HG03558 (cell line): ENCODE data around the gene PLEKHH2.
"Not testable (repeated sequence)": the region's sequence is repeated elsewhere in the genome, so short reads cannot be mapped to it uniquely, and the experiment has no call there.

ENCODE experiments used
- ATAC-seq: cut with Tn5 transposase; IDR thresholded peaks from one replicate; pipeline ENCODE4 v1.9.1; 2021; ENCODE audit warnings: moderate number of reproducible peaks; ENCODE audit not compliant: unreplicated experiment; ENCODE audit errors: extremely low read depth

Gene PLEKHH2

DNA sequence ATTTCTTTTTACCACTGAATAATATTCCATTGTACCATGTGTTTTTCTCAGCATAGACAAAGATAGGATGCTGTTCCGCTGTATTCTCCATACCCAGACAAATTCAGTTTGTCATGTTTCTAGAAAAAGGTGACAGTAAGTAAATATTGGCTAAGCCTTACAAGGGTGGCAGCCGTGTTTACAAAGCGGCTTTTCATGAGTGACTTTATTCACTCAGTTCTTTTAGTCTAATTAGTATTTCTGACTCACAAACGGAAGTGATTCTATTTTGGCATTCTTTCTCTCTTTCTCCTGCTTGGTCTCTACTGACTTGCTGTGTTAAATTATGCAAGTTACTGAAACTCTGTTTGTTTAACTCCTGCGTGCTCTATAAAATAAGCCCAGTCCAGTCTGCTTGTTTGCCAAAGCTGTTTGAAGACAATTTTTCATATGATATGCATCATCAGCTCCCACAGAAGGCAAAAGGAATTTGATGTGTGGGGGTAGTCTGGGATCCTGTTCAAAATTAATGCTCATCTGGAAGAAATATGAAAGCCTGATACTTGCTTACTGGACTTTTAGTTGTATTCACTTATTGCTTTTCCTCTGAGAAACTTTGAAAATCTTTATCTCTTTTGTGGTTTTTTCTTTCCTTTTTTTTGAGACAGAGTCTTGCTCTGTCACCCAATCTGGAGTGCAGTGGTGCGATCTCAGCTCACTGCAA lies 2.3 kb upstream of the PLEKHH2 start:
- ATAC-seq, result no peak

DNA sequence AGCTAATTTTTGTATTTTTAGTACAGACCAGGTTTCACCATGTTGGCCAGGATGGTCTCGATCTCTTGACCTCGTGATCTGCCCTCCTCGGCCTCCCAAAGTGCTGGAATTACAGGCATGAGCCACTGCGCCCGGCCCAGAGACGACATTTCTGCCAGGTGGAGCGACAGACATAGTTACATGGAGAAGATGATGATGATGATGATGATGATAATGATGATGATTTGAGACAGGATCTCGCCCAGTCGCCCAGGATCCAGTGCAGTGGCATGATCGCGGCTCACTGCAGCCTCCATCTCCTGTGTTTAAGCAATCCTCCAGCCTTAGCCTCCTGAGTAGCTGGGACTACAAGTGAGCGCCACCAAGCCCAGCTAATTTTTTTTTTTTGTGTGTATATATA lies 907 bp upstream of the PLEKHH2 start:
- ATAC-seq, result not testable (repeated sequence)

DNA sequence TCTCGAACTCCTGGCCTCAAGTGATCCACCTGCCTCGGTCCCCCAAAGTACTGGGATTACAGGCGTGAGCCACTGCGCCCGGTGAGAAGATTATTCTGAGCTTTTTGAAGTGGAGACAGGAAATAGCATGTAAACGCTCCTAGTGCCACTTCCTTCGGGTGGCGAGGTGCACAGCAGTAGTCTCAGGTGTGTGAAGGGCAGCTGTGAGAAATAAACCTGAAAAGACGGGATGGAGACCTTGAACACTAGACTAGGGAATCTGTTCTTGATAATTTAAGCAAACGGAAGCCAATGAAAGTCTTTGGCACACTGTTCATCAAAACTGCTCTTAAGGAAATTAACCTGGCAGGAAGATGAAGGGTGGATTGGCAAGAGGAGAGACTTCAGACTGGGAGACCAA lies 439 bp upstream of the PLEKHH2 start:
- ATAC-seq, result no peak

DNA sequence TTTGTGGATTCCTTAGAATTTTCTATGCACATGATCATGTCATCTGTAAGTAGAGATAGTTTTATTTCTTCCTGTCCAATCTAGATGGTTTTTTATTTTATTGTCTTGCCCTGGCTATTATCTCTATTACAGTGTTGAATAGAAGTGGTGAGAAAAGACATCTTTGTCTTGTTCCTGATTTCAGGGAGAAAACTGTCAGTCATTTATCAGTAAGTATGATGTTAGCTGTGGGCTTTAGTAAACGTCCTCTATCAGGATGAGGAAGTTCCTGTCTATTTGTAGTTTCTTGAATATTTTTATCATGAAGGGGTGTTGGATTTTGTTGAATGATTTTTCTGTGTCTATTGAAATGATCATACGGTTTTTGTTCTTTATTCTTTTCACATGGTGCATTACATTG lies 5.3 kb downstream of the PLEKHH2 start:
- ATAC-seq, result no peak

DNA sequence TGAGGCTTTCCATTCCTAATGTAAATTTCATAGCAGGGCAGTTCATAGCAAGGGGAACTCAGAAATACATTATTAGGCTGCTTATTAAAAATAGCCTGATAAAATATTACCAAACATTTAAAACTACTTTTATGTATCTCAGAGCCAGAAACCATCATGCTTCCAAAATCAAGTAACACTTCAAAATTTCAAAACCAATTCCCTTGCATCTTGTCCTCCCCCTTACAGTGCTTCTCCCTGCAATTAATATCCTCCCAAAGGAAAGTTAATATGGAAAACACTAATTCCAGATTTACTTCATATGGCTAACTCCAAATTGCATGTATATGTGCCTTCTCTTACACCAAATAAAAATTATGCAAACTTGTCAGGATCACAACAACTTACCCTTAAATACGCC lies 6.6 kb downstream of the PLEKHH2 start:
- ATAC-seq, result no peak

DNA sequence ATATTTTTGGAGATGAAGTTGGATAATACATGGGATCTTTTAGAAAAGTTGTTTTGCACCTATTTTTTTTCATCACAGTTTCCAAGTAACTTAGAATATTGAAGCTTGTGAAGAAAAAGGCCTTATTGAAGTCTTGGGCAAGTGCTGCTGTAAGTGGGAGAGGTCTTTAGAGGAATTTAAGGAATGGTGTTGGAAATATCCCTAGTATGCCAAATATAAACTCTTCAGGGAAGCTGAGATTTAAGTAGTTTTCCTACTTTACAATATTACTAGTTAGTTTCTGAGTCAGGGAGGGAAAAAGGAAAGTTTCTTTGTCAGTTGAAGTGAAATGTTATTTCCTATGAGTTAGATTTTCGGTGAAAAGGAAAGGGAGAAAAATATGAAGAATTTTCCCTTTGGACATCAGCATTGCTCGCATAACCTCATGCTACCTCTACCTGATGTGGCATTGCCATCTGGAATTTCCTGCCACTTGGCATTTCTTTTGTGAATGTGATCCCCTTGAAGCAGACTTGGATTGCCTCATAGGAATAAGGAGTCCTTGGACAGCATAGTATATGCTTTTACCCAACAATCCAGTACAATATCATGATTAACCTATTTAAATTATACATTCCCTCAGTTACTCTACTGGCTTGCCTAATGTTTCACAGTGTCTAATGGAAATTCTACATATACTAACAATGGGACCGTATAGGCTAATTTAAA lies 12.1 kb downstream of the PLEKHH2 start:
- ATAC-seq, result no peak

DNA sequence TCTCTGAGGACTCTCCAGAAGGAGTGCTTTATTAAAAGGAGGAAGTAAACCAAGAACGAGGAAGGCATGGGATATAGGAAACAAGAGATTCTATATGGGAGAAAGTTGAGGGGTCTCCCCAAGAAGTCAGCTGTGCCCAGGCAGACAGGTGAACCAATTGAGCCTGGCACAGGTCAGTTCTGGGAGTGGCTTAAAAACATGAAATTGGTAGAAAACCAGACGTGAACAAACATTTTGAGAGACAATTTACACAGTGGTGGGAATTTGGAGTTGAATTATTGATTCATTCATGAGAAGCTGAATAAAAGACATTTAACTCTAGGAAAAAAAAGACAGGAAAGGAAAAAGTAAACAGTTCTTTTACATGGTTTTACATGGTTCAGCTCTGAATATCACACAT lies 16.4 kb downstream of the PLEKHH2 start:
- ATAC-seq, result no peak

DNA sequence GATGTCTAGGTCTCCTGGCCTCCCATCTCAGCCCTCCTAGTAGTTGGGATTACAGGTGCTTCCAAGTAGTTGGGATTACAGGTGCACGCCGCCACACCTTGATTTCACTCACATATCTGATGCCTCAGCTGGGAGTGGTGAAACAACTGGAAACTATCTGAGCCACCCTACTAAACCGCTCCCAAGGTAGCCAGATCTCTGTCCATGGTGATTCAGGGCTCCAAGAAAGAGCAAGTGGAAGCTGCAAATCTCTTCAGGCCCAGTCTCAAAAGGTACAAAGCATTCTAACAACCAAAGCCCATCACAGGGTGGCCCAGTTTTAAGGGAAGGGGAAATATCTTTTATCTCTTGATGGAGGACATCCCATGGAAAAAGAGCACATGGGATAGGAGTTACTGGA lies 20.2 kb downstream of the PLEKHH2 start:
- ATAC-seq, result no peak

DNA sequence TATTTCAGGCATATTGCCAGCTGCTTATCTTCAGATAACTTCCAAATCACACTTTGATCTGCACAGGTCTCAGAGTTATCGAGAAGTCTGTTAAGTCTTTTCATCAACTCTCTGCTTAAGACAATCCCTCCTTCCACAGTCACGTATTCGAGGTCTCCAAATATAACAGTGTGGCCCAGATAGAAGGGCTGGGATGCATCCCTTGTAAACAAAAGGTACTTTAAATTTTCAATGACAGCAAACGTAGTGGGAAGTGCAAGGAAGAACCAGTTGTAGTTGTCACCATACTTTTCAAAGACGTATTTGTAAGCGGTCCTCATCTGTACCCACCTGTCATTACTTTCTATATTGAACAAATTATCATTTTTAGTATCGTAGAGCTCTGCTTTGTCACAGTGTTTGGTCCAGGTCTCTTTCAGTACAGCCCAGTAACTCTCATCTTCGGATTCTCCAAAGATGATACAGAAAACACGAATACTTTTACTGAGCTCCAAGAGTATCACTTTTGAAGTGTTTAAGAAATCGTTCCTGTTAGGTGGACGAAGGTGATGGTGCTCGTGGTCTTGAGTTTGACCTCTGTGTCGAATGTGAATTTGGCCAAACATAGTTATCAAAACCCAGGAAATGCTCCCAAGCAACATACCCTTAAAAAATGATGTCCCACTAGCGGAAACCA lies 38.7 kb downstream of the PLEKHH2 start:
- no peak for ATAC-seq

DNA sequence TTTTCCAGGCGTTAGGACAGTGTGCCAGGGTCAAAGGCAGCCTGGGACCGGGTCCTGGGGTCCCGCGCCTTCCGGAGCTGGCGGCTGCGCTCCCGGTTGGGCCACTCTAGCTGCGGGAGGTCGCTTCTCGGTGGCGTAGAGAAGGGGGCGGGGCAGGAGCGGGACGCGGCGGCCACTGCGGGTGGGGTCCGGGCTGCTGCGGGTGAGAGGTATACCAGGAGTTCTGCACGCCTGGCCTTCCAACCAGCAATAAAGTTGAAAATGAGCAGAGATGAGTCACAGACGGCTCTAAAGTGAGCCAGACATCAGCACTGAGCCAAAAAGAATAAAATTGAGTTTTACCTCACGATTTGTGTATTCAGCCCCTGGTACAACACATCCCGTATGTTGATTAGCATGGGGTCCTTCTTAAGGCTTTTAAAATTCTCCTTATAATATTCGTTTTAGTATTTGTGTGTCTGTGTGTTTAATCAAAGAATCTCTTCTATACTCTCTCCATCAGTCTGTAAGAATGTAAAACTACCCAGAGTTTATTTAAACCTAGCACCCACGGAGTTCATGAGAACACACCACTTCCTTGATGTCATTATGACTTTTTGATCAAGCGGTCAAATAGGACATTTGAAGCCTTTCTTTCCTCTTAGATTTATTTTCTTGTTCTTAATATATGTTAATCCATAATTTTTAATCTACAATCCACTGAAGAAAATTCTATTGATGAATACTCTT lies 39.4 kb downstream of the PLEKHH2 start, which contains the start of gene C1GALT1C1L:
Gene C1GALT1C1L, minus strand, starts transcription at position 108 of the 729 bp plus-strand sequence. Its CDS starts 107 bp downstream, at position 1.
- no peak for ATAC-seq

DNA sequence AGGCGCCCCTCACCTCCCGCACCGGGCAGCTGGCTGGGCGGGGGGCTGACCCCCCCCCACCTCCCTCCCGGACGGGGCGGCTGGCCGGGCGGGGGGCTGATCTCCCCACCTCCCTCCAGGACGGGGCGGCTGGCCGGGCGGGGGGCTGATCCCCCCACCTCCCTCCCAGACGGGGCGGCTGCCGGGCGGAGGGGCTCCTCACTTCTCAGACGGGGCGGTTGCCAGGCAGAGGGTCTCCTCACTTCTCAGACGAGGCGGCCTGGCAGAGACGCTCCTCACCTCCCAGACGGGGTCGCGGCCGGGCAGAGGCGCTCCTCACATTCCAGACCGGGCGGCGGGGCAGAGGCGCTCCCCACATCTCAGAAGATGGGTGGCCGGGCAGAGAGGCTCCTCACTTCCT lies 40.7 kb downstream of the PLEKHH2 start:
- ATAC-seq, result not testable (repeated sequence)

DNA sequence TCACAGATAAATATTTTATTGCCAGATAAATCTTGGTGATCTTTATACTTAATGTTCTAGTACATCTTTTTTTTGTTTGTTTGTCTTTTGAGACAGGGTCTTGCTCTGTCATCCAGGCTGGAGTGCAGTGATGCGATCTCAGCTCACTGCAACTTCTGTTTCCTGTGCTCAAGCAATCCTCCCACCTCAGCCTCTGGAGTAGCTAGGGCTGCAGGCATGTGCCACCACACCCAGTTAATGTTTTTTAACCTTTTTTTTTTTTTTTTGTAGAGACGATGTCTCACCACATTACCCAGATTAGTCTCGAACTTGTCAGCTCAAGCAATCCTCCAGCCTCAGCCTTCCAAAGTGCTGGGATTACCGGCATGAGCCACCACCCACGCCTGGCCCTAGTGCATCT lies 48.3 kb downstream of the PLEKHH2 start:
- no peak for ATAC-seq

DNA sequence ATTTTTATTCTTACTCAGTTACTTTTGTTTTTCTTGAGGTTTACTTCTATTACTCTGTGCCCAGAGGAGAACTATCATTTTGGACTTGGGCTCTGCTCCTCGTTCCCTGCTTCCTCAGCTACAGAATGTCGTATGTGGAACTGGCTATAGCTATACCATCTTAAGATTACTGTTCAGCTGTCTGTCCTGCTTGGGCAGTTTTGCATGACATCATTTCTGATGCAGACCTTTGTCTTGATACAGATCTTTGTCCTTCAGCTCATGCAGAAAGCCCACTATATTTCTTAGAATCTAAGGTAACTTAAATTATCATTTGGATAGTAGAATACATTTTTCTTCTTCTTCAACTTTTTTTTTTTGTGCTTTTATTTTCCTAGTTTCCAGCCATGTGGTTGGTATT lies 52.9 kb downstream of the PLEKHH2 start:
- no peak for ATAC-seq

DNA sequence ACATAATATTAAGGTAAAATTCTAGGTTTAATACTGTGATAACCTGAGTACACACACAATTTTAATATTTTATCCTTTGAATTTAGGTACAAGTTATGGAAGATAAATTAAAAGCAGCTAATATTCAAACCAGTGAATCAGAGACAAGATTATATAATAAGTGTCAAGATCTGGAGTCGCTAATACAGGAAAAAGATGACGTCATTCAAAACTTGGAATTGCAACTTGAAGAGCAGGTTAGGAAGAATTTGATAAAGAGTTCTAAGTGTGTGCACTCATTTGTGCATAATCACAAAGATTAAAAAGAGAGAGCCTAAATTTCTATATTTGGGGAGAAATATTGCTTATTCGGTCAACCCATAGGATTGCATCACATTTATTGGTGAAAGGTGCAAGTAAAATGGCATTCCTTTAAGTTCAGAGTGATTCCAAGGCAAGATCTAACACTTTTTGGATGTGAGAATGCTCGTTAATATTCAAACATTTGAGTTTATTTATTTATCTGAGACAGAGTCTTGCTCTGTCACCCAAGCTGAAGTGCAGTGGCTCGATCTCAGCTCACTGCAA lies 55.5 kb downstream of the PLEKHH2 start:
- ATAC-seq, result no peak

DNA sequence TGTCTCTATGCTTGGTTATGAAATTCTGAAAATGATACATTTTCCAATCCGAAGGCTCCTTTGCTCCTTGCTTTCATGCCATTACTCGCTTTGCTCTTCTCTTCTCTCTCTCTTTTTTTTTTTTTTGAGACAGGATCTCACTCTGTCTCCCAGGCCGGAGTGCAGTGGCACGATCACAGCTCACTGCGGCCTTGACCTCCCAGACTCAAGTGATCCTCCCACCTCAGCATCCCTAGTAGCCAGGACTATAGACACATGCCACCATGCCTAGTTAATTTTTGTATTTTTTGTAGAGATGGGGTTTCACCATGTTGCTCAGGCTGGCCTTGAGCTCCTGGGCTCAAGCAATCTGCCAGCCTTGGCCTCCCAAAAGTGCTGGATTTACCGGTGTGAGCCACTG lies 61.1 kb downstream of the PLEKHH2 start:
- ATAC-seq, result not testable (repeated sequence)

DNA sequence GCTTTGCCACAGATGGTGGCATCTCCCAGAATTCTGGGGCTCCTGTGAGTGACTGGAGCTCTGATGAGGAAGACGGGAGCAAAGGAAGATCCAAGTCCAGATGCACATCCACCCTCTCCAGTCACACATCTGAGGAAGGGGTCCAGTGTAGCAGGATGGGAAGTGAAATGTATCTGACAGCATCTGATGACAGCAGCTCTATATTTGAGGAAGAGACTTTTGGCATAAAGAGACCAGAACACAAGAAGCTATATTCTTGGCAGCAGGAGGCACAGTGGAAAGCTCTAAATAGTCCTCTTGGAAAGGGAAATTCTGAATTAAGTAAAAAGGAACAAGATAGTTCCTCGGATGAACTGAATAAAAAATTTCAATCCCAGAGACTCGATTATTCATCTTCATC lies 62.7 kb downstream of the PLEKHH2 start:
- no peak for ATAC-seq

DNA sequence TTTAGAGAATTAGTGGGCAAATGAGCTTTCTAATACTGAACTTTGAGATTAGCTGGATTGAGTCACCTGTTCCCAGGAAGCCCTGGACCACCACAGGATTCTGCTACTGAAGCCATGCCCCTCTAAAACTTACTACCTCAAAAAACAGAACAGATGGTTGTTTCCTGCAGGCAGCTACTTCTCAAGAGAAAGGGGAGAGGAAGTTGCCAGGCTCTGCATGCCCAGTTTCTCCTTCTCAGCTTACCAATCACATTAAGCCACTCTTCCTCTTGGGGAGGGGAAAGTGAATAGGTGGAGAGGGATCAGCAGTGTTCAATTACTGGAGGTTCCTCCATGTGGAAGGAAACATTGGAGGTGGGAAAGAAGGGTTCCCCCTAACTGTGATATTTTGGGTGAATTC lies 64.1 kb downstream of the PLEKHH2 start:
- ATAC-seq, result no peak

DNA sequence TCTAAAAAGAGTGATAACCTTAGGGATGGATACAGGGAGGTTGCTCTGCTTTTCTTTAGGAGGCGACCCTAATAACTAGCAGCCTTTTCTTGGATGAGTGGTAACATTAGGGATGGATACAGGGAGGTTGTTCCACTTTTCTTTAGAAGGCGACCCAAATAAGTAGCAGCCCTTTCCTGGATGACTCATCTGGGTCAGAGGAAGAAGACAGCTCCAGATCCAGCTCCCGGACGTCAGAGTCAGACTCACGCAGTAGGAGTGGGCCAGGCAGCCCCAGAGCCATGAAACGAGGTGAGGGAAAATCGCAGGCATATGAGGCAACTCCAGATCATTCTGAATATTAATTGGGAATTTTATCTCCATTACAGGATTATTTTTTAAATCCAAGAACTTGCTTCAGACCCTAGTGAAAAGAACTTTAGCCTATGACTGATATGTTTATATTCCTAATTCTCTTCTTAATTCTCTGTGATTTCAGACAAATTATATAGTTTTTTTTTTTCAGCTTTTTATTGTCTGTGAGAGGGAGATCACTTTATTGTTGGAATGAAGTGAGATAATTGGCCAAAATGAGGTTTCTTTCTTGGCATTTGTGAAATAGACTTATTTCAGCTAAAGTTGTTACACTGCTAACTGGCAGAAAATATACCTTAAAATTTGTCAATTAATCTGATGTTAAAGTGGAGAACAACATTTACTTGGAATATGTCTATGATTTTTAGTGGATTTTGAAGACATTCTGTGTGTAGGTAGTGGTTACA lies 70.4 kb downstream of the PLEKHH2 start:
- ATAC-seq, result no peak

DNA sequence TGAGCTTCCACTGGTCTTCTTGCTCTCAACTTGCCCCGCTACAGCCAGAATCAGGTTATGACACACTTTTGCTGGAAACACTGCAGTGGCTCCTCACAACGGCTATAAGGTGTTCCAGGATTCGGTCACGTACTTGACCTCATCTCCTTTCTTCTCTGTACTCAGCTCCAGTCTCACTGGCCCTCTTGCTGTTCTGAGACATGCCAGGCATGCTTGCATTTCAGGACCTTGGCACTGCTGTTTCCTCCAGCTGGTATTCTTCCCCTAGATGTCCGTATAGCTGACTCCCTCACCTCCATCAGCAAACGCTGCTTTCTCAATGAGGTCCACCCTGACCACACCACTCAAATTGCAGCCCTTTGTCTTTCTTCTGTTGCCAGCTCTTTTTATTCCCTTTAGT lies 71.1 kb downstream of the PLEKHH2 start:
- ATAC-seq, result no peak

DNA sequence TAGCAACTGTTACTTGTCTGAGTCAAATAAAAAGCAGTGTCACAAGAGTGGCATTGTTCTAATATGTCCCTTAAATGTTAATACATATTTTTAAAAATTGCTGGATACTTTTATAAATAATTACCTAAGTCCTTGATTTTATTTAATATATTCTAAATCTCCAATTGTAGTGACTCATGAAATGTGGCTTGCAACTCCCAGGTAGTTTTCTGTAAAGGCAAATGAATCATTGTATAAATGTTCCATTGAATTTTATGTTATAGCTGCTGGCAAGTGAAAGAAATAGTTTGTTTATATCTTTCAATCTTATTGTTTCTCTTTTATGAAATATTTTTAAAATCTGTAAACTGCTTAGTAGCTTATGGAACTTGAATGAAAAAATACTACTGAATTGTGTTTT lies 71.8 kb downstream of the PLEKHH2 start:
- no peak for ATAC-seq
